Neutrophil (primary cell): ENCODE data around the gene SIM1.

Experiments used
- H3K27ac ChIP-seq: fragments of 200-600 bp; sonication (generic); 2 replicates; pipeline ENCODE4 v1.5.1; 2016; ENCODE audit warnings: mild to moderate bottlenecking, moderate library complexity
- H3K27me3 ChIP-seq: fragments of 200-600 bp; sonication (generic); 2 replicates; pipeline ENCODE4 v1.6.0; 2016; ENCODE audit warnings: mild to moderate bottlenecking
- H3K36me3 ChIP-seq: fragments of 200-600 bp; sonication (generic); 2 replicates; pipeline ENCODE4 v1.5.1; 2017
- H3K4me1 ChIP-seq, 2 experiments: fragments of 200-600 bp in 1 of 2; sonication (generic) in 1 of 2; 1 replicate in 1 of 2; 2 replicates in 1 of 2; pipeline versions ENCODE4 v1.5.1 to v1.6.1; 2013 to 2016; ENCODE audit warnings: low read depth in 1 of 2, low read length in 1 of 2, mild to moderate bottlenecking in 1 of 2, moderate library complexity in 1 of 2; ENCODE audit not compliant: control insufficient read depth in 1 of 2, insufficient read depth in 1 of 2
- H3K4me3 ChIP-seq, 2 experiments: fragments of 200-600 bp in 1 of 2; sonication (generic) in 1 of 2; 1 replicate in 1 of 2; 2 replicates in 1 of 2; pipeline ENCODE4 v1.5.1; 2013 to 2016; ENCODE audit warnings: low read depth in 1 of 2, low read length in 1 of 2, mild to moderate bottlenecking in 1 of 2, moderate library complexity in 1 of 2
- H3K9me3 ChIP-seq: fragments of 200-600 bp; sonication (generic); 2 replicates; pipeline ENCODE4 v1.5.1; 2016
- TF ChIP-seq, protein P1 (sequence below): fragments of 200-600 bp; sonication (generic); IDR thresholded peaks from 2 replicates; pipeline ENCODE4 v1.5.1; 2016; ENCODE audit warnings: antibody characterized with exemption

SIM1 gene

DNA sequence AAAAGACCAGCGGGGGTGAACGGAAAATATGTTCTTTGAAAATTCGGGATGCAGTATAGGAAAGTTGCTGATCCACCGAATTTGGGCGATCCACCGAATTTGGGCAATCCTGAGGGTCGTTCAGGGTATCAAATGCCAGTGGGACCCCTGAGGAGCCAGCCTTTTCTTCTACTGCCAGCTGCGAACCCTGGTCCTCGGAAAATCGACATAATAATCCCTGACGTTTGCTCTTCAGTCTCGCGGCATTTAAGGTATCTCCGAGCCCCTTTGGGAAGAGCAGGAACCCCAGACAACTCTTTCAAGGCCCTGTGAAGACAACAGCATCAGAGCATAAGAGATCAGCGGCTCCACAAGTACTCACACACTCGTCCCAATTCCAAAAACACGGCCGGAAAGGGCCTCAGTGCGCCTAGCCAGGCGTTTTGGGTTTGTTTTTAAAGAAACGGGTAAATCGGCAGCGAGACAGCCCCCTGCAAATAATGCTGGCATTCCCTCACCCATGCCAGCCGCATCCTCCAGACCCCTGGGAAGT lies 1.0 kb downstream of the SIM1 start:
- no peak overlapping the region for H3K27ac ChIP-seq
- no peaks in the 10 kb centered on the region for H3K9me3 ChIP-seq
- peaks cover 100% of the 10 kb centered on the region for H3K27me3 ChIP-seq
- H3K36me3 ChIP-seq: no peaks in the 10 kb centered on the region
- no peak overlapping the region for H3K4me3 ChIP-seq
- H3K4me1 ChIP-seq: peaks cover 5 to 10% of the 10 kb centered on the region in 2 experiments
- TF ChIP-seq, protein P1, sequence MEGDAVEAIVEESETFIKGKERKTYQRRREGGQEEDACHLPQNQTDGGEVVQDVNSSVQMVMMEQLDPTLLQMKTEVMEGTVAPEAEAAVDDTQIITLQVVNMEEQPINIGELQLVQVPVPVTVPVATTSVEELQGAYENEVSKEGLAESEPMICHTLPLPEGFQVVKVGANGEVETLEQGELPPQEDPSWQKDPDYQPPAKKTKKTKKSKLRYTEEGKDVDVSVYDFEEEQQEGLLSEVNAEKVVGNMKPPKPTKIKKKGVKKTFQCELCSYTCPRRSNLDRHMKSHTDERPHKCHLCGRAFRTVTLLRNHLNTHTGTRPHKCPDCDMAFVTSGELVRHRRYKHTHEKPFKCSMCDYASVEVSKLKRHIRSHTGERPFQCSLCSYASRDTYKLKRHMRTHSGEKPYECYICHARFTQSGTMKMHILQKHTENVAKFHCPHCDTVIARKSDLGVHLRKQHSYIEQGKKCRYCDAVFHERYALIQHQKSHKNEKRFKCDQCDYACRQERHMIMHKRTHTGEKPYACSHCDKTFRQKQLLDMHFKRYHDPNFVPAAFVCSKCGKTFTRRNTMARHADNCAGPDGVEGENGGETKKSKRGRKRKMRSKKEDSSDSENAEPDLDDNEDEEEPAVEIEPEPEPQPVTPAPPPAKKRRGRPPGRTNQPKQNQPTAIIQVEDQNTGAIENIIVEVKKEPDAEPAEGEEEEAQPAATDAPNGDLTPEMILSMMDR: no peak

DNA sequence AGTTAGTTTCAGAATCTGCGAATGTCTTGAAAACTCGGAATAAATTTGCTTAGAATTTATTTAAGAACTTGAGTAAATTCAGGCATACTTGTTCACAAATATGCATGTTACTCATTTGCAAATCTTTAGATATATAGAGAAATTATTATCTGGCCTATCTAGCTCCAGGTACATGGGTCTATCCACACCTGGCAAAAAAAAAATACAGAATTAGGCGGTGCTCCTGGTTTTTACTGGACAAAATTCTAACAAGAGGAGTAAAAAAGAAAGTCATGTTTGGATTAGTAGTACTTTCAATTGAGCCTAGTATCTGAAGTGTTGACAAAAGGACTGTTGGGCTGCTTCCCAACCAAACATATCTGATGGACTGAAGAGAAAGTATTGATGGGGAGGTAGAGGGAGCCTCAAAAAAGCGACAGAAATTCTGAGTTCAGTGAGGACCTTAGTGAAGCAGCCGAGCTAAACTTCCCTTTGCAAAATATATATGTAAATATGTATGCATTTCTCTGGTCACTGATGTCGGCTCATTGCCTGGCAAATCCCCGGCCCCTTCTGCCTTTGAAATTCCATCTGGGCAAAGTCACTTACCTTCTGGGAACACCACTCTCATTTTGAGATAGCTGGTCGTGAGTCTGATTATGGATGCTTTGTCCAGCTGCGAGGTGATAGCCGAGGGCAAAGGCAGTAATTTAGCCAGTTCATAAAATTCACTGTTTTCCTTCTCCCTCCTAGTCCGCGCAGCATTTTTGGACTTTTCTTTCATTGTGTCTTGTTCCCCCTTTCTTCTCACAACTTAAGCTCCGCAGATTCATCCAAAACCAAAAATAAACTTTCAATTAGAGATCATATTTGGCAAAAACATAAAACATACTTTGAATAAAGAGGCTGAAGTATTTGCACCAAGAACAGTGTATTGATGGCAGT lies 1.8 kb downstream of the SIM1 start:
- Histone ChIP-seq H3K27ac (no peak overlapping the region), H3K4me3 (no peak overlapping the region), H3K9me3 (no peaks in the 10 kb centered on the region), H3K4me1 (peaks cover 5 to 10% of the 10 kb centered on the region in 2 experiments), H3K27me3 (peaks cover 100% of the 10 kb centered on the region), H3K36me3 (no peaks in the 10 kb centered on the region)
- TF ChIP-seq, protein P1: no peak

DNA sequence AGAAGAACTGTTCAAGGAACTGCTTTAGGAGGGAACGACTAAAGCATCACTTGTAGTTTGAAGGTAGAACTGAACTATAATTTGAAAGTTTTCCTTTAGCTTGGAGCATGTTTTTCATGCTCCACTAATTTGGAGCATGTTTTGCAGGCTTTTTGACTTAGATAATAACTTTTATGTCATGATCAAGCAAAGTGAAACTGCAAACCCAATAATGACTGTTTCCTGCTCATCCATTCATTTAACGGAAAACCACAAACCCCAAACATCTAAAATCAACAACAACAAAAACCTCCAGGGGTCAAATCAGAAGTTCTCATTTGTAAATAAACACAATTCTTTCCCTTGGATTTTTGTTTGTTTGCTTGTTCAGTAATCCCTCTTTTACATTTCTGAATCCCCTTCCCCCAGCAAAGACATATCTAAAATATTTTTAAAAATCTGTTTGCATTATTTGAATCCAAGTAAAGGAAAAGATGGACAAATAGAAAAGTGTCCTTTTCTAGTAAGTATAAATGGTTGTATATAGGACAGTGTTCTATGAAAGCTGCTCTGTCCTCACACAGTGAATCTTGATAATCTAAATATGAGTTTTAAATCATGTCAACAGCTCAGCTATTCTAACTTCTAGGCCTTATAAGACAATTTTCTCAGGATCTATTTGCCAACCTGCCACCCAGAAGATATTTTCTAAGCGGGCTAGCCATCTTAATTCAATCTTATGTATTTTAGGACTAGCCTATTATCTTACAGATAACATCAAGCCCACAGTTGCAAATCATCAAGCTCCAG lies 2.6 kb downstream of the SIM1 start:
- Histone ChIP-seq H3K27ac (no peak overlapping the region), H3K4me1 (peaks cover 5 to 10% of the 10 kb centered on the region in 2 experiments), H3K9me3 (no peaks in the 10 kb centered on the region), H3K27me3 (peaks cover 100% of the 10 kb centered on the region), H3K4me3 (no peak overlapping the region), H3K36me3 (no peaks in the 10 kb centered on the region)
- TF ChIP-seq, protein P1: no peak

DNA sequence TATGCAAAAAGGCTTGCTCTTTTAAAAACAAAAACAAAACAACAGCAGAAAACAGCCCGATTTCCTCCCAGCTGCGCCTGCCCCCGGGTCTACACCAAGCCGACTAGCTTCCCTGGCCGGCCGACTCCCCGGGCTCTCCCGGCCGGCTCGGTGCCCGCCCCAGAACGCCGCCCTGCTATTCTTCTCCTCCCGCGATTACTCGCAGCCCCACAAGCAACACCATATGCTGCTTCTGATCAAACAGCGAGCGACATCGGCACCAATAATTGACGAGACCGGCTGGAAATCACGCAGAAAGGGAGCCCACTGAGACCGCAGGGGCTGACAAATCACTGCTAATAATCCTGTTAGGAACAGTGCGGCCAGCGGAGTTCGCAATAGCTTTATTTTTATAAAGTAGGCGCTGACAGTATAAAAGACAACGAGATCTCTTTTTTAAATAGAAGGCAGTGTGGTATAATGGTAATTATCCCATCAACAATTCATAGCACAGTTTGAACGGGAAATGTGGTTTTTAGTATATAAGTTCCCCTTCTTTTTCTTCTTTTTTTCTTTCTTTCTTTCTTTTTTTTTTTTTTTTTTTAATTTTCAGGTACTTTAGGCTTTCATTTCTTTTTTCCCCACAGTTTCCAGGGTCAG lies 3.3 kb downstream of the SIM1 start:
- TF ChIP-seq, protein P1: no peak
- no peak overlapping the region for H3K27ac ChIP-seq
- no peaks in the 10 kb centered on the region for H3K36me3 ChIP-seq
- H3K4me1 ChIP-seq: peaks cover 5 to 10% of the 10 kb centered on the region in 2 experiments
- no peaks in the 10 kb centered on the region for H3K9me3 ChIP-seq
- H3K27me3 ChIP-seq: peaks cover 100% of the 10 kb centered on the region
- no peak overlapping the region for H3K4me3 ChIP-seq

DNA sequence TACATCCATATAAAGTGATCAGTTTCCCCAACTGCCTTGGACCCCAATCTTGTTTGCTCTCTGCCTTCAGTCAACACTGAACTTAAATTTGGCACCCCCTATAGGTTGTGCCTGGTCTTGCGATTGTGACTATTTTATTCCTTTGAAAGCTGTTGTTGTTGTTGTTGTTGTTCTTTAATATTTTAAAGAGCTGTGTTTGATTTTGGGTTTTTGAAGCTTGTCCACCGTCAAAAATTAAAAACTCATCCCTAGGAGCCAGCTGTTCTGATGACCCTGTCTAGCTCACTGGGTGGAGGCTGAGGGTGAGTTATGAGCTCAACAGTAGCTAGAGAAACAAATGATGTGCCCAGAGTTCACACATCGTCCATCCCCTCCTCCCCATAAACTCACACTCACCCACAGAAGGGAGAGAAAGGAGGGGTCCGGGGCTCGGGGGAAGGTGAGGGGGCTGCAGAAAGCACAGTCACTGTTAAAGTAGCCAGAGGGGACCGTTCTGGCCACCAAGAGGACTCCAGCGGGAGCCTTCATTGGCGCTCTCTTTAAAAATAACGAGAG lies 4.0 kb downstream of the SIM1 start:
- TF ChIP-seq, protein P1: no peak
- Histone ChIP-seq H3K27ac (no peak overlapping the region), H3K9me3 (no peaks in the 10 kb centered on the region), H3K27me3 (peaks cover 100% of the 10 kb centered on the region), H3K36me3 (no peaks in the 10 kb centered on the region), H3K4me1 (peaks cover 5 to 10% of the 10 kb centered on the region in 2 experiments), H3K4me3 (no peak overlapping the region)
